Suprapubic skin (tissue), 4 donors: ENCODE measurements around the gene ITPR2.

Experiments used
- CTCF ChIP-seq, 2 donors: fragments of 200-600 bp in 1 of 2; fragments of 450-650 bp in 1 of 2; sonication (generic) in 1 of 2; IDR thresholded peaks; one replicate each; pipeline ENCODE4 v1.5.1; 2016 to 2019; ENCODE audit warnings: antibody characterized with exemption in 2 of 2, mild to moderate bottlenecking in 1 of 2, moderate library complexity in 1 of 2
- EP300 ChIP-seq: sonication (generic); formaldehyde crosslinking; IDR thresholded peaks from one replicate; pipeline ENCODE4 v1.6.1; 2017; ENCODE audit warnings: antibody characterized with exemption
- POLR2A ChIP-seq, 2 donors: fragments of 450-650 bp; IDR thresholded peaks; one replicate each; pipeline ENCODE4 v1.6.1; 2017; ENCODE audit warnings: antibody characterized with exemption in 2 of 2, mild to moderate bottlenecking in 2 of 2, moderate library complexity in 2 of 2
- POLR2AphosphoS5 ChIP-seq, 3 donors: sonication (generic); formaldehyde crosslinking; IDR thresholded peaks; one replicate each; pipeline ENCODE4 v1.6.1; 2017; ENCODE audit warnings: antibody characterized with exemption in 3 of 3

- TF ChIP-seq CTCF (IDR thresholded peaks at IDR 0.05) (no peak), POLR2A (IDR thresholded peaks at IDR 0.05) (no peak), EP300 (no peak), POLR2AphosphoS5 (IDR thresholded peaks at IDR 0.05) (no peak)
Observed at GRCh38 chr12:26801486-26801885, 31.5 kb downstream of the ITPR2 start.
